Measurements from ENCODE around the gene ZMYND10. TPM values are rescaled to one million over a fixed set of nuclear protein-coding genes. Genes with fewer than 3 reads are reported as not detected.
A peak's percentile ranks its signal among the peaks of the same experiment; 100 is the strongest.

Gene ZMYND10
- total and polyA plus RNA-seq, 4 donors = 8.8 to 54.1 (median 34.8) TPM

DNA sequence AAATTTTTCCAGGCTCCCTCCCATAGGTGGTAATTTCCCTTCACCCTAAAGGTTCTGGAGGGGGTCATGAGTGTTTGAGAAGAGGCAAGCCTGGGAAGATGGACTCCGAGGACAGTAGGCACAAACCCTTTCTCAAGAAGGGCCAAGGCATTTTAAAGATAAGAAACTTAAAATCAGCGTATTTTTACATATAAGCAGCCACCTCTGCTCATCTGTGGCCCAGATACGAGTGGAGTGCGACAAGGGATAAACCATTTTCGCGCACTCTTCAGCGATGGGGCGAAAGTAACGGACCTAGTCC, 5.4 kb downstream of the ZMYND10 start:
- H3K36me3 ChIP-seq (ENCODE audit: control insufficient read depth, insufficient read depth, low read length) = peaks cover 23% of the 10 kb centered on the region
- H3K27me3 ChIP-seq (ENCODE audit: control insufficient read depth, insufficient read depth, low read length) = peaks cover 17% of the 10 kb centered on the region
- DNase-seq (ENCODE audit: low read depth in 4 of 6, low spot score in 6 of 6) = no peak
- peak overlapping the region; percentile 27 for H3K27ac ChIP-seq (ENCODE audit: low read depth, low read length)
- peaks cover 58% of the 10 kb centered on the region for H3K4me1 ChIP-seq (ENCODE audit: control insufficient read depth, insufficient read depth, low read length)
- peak overlapping the region; percentile 40 for H3K4me3 ChIP-seq (ENCODE audit: low read depth, low read length)
- WGBS (ENCODE audit: insufficient coverage) = 34% methylated on average over 8 of the region's 9 CpGs
- H3K9me3 ChIP-seq (ENCODE audit: control insufficient read depth, insufficient read depth, low read length) = no peaks in the 10 kb centered on the region

DNA sequence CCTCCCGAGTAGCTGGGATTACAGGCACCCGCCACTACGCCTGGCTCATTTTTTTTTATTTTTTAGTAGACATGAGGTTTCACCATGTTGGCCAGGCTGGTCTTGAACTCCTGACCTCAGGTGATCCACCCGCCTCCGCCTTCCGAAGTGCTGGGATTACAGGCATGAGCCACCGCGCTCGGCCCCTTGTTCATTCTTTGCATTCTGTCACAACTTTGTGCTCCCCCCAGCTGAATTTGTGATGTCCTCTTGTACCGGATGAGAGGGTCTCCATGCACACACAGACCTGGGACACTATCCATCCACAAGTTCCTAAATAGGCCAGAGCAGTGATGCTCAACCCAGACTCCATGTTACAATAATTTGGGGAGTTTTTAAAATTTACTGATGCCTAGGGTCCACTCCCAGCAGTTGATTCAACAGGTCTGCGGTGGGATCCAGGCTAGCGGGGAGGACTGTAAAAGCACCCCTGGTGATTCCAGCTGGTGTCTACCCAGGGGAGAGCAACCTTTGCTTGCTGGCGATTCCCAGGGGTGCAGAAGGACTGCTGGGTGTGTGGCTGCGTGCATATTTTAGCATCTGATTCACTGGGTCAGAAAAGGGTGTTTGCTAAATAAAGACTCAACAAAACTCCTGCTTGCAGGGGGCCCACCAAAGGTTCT, 5.9 kb downstream of the ZMYND10 start:
- peak overlapping the region; percentile 40 for H3K4me3 ChIP-seq (ENCODE audit: low read depth, low read length)
- peaks cover 56% of the 10 kb centered on the region for H3K4me1 ChIP-seq (ENCODE audit: control insufficient read depth, insufficient read depth, low read length)

DNA sequence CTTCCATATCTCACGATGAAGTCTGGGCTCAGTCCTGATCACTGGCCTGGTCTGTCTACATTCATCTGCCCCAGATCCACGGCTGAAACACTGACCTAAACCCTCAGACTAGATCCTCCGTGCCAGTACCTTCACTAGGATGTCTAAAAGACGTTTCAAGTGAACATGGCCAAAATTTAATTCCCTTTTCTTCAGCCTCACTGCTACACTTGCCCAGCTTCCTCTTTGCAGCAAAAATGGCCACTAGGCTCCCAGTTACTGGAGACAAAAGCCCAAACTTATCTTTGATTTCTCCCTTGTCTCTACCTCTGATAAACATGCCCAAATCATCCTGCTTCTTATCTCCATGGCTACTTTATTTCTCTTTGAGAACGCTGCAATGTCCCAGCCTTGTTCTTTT, 6.6 kb downstream of the ZMYND10 start:
- Histone ChIP-seq H3K27me3 (ENCODE audit: control insufficient read depth, insufficient read depth, low read length) (peaks cover 16% of the 10 kb centered on the region), H3K4me1 (ENCODE audit: control insufficient read depth, insufficient read depth, low read length) (peaks cover 56% of the 10 kb centered on the region), H3K36me3 (ENCODE audit: control insufficient read depth, insufficient read depth, low read length) (peaks cover 23% of the 10 kb centered on the region), H3K9me3 (ENCODE audit: control insufficient read depth, insufficient read depth, low read length) (no peaks in the 10 kb centered on the region), H3K4me3 (ENCODE audit: low read depth, low read length) (no peak overlapping the region), H3K27ac (ENCODE audit: low read depth, low read length) (peak overlapping the region; percentile 54)
- no peak for DNase-seq (ENCODE audit: low read depth in 4 of 6, low spot score in 6 of 6)
- WGBS (ENCODE audit: insufficient coverage) = 87% methylated on average over 5 of the region's 5 CpGs

More for the DNA sequence above, 5.9 kb downstream of the ZMYND10 start:
- no peak for DNase-seq (ENCODE audit: low read depth in 4 of 6, low spot score in 6 of 6)
- H3K27me3 ChIP-seq (ENCODE audit: control insufficient read depth, insufficient read depth, low read length) = peaks cover 16% of the 10 kb centered on the region
- no peaks in the 10 kb centered on the region for H3K9me3 ChIP-seq (ENCODE audit: control insufficient read depth, insufficient read depth, low read length)
- 85% methylated on average over 10 of the region's 14 CpGs for WGBS (ENCODE audit: insufficient coverage)
- H3K27ac ChIP-seq (ENCODE audit: low read depth, low read length) = peak overlapping the region; percentile 27
- peaks cover 23% of the 10 kb centered on the region for H3K36me3 ChIP-seq (ENCODE audit: control insufficient read depth, insufficient read depth, low read length)

DNA sequence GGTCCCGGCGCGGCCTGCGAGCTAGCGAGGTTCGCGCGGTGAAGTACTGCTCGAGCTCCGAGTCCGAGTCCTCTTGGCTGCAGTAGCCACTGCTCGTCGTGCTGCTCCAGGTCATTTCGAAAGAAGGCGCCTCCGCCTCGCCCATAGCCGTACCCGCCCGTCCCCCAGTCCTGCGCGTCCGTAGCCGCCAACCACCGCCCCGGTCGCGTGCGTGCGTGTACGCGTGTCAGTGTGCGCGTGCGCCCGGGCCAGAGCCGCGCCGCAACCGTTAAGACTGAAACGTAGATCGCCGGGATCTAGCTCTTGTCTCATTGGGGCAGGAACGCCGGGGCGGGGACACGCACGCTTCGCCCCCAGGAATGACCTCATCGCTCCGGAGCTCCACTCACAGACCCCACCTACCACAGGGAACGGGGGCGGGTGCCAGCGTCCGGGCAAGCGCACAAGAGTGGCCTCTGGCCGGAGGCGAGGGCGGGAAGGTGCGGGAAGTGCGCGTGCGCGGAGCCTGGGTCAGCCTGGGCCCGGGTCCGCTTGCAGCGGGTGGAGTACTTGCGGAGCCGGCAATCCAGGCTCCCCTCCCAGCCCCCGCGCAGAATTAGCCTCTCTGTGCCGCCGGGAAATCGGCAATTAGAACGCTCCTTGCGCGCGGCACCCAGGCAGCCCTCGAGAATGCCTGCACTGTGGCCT, 8.2 kb downstream of the ZMYND10 start:
- under 1% methylated on average over 79 of the region's 79 CpGs for WGBS (ENCODE audit: insufficient coverage)
- Histone ChIP-seq H3K27ac (ENCODE audit: low read depth, low read length) (peak overlapping the region; percentile 95), H3K9me3 (ENCODE audit: control insufficient read depth, insufficient read depth, low read length) (no peaks in the 10 kb centered on the region), H3K4me3 (ENCODE audit: low read depth, low read length) (peak overlapping the region; percentile 85), H3K4me1 (ENCODE audit: control insufficient read depth, insufficient read depth, low read length) (peaks cover 53% of the 10 kb centered on the region), H3K36me3 (ENCODE audit: control insufficient read depth, insufficient read depth, low read length) (peaks cover 20% of the 10 kb centered on the region), H3K27me3 (ENCODE audit: control insufficient read depth, insufficient read depth, low read length) (peaks cover 16% of the 10 kb centered on the region)
- peak; percentile 92 to 99 (median 96) for DNase-seq (ENCODE audit: low read depth in 4 of 6, low spot score in 6 of 6)

DNA sequence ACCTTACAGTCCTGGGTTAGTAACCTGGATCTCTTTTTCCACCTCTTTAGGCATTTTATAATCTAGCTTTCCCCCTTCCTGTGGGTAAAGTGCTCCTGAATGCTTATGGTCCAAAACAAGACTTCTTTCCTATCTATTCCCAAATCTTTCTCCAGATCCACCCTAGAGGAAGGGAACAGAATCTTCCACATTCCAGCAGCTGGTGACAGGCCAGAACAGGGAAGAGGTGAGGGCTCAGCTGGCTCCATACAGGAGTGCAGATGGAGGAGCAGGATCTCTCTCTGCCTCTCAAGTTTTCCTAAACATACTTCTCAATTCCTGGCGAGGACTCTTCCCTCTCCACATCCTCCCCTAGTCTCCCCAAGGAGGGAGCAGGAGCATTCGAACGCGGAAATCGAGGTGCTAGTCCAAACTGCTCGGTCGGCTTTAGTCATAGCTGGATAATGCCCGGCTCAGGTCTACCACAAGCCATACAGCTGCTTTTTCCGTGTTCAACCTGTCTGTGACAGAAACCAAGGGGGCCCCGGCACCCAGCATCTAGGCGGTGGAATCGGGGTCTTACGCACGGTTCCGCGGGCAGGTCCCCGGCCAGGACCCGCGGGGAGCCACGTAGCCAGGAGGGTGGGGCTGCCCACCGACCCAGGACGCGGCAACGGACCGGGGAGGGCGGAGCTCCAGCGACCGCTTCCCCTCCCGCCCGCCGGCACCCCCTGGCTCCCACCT, 8.9 kb downstream of the ZMYND10 start:
- peak in 1 of 6 donors; percentile 34 for DNase-seq (ENCODE audit: low read depth in 4 of 6, low spot score in 6 of 6)
- Histone ChIP-seq H3K4me3 (ENCODE audit: low read depth, low read length) (peak overlapping the region; percentile 85), H3K4me1 (ENCODE audit: control insufficient read depth, insufficient read depth, low read length) (peaks cover 51% of the 10 kb centered on the region), H3K27ac (ENCODE audit: low read depth, low read length) (peak overlapping the region; percentile 95), H3K27me3 (ENCODE audit: control insufficient read depth, insufficient read depth, low read length) (peaks cover 13% of the 10 kb centered on the region), H3K9me3 (ENCODE audit: control insufficient read depth, insufficient read depth, low read length) (no peaks in the 10 kb centered on the region), H3K36me3 (ENCODE audit: control insufficient read depth, insufficient read depth, low read length) (peaks cover 21% of the 10 kb centered on the region)
- 0% methylated on average over 31 of the region's 31 CpGs for WGBS (ENCODE audit: insufficient coverage)

DNA sequence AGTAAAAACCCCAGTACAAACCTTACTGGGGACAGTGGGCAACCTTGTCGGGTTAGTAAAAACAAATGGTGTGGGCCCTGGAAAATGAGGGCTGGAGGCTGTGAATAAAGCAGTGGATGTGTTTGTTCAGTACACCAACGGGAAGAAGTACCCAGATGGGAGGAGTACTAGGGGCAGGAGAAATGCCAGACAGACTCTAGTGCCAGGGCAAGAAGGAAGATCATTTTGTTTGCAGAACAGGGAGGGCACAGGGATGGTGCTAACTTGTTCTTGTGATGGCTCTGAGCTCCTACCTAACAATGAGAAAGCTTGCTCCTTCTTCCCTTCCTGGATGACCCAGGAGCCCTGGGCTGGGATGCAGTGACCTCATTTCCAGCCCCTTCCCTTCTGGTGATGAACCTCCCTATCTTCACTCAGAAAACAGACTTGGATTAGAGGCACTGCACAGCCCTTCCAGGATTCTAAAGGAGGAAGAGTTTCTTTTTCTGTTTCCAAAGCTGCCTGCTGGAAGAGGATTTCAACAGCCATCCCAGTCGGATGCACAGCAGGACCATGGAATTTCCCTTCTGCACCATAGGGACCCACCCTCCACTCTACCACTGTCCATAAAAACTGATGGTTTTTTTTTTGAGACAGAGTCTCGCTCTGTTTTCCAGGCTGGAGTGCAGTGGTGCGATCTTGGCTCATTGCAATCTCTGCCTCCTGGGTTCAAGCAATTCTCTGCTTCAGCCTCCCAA, 11.0 kb downstream of the ZMYND10 start:
- no peak overlapping the region for H3K4me3 ChIP-seq (ENCODE audit: low read depth, low read length)
- H3K9me3 ChIP-seq (ENCODE audit: control insufficient read depth, insufficient read depth, low read length) = no peaks in the 10 kb centered on the region
- peaks cover 33% of the 10 kb centered on the region for H3K4me1 ChIP-seq (ENCODE audit: control insufficient read depth, insufficient read depth, low read length)
- H3K27ac ChIP-seq (ENCODE audit: low read depth, low read length) = peak overlapping the region; percentile 29
- H3K36me3 ChIP-seq (ENCODE audit: control insufficient read depth, insufficient read depth, low read length) = peaks cover 35% of the 10 kb centered on the region
- H3K27me3 ChIP-seq (ENCODE audit: control insufficient read depth, insufficient read depth, low read length) = no peaks in the 10 kb centered on the region
- DNase-seq (ENCODE audit: low read depth in 4 of 6, low spot score in 6 of 6) = no peak
- WGBS (ENCODE audit: insufficient coverage) = 79% methylated on average over 5 of the region's 5 CpGs

DNA sequence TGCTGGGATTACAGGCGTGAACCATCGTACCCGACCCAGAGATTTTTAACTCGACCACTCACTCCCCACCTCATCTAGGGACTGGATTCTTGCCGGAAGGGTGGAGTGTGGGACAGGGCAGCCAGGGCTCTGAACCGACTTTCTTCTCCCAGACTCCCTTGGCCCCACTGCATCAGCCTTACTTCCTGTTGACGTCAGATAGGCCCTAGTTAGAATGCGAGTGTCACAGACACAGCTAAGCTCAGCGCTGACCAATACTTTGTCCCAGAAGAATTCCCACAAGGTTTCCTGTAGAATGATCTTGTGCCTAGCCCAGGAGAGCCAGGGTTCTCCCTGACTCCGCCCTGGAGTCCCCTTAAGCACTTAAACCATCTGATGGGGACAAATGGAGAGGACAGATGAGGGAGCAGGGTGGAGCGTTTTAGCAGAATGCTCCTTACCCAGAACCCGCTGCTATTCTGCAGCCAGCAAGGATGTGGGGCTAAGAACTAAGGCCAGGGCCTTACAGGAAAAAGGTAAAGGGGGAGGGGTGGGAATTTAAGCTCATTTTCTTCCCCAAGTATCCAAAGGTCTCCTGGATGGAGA, 11.7 kb downstream of the ZMYND10 start:
- WGBS (ENCODE audit: insufficient coverage) = 84% methylated on average over 5 of the region's 12 CpGs
- H3K4me1 ChIP-seq (ENCODE audit: control insufficient read depth, insufficient read depth, low read length) = peaks cover 32% of the 10 kb centered on the region

DNA sequence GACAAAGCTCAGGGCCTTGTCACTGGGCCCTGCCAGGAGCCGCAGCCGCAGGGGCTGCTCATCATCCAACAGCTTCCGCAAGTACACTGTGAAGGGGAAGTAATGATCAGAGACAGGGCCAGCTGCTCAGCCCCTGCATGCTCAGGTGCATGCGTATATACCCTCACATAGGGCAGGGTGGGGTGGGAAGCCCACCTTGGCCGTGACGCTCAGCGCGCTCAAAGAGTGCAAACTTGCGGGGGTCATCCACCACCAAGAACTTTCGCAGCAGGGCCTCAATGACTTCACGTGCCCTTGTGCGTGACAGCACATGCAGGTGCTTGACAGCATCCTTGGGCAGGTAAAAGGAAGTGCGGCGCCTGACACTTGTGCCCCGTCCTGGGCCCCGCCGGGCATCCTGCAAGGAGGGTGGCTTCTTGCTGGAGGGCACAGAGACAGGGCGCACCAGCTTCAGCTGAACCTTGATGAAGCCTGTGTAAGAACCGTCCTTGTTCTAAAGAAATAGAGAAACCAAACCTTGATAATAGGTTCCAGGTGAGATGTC, 14.1 kb downstream of the ZMYND10 start:
- Histone ChIP-seq H3K4me1 (ENCODE audit: control insufficient read depth, insufficient read depth, low read length) (peaks cover 33% of the 10 kb centered on the region), H3K27ac (ENCODE audit: low read depth, low read length) (no peak overlapping the region), H3K9me3 (ENCODE audit: control insufficient read depth, insufficient read depth, low read length) (no peaks in the 10 kb centered on the region), H3K27me3 (ENCODE audit: control insufficient read depth, insufficient read depth, low read length) (no peaks in the 10 kb centered on the region), H3K4me3 (ENCODE audit: low read depth, low read length) (no peak overlapping the region), H3K36me3 (ENCODE audit: control insufficient read depth, insufficient read depth, low read length) (peaks cover 43% of the 10 kb centered on the region)
- no peak for DNase-seq (ENCODE audit: low read depth in 4 of 6, low spot score in 6 of 6)
- 99% methylated on average over 19 of the region's 19 CpGs for WGBS (ENCODE audit: insufficient coverage)

More for the DNA sequence above, 11.7 kb downstream of the ZMYND10 start:
- H3K36me3 ChIP-seq (ENCODE audit: control insufficient read depth, insufficient read depth, low read length) = peaks cover 40% of the 10 kb centered on the region
- H3K27me3 ChIP-seq (ENCODE audit: control insufficient read depth, insufficient read depth, low read length) = no peaks in the 10 kb centered on the region
- peak overlapping the region; percentile 29 for H3K27ac ChIP-seq (ENCODE audit: low read depth, low read length)
- no peaks in the 10 kb centered on the region for H3K9me3 ChIP-seq (ENCODE audit: control insufficient read depth, insufficient read depth, low read length)
- no peak for DNase-seq (ENCODE audit: low read depth in 4 of 6, low spot score in 6 of 6)
- H3K4me3 ChIP-seq (ENCODE audit: low read depth, low read length) = no peak overlapping the region

DNA sequence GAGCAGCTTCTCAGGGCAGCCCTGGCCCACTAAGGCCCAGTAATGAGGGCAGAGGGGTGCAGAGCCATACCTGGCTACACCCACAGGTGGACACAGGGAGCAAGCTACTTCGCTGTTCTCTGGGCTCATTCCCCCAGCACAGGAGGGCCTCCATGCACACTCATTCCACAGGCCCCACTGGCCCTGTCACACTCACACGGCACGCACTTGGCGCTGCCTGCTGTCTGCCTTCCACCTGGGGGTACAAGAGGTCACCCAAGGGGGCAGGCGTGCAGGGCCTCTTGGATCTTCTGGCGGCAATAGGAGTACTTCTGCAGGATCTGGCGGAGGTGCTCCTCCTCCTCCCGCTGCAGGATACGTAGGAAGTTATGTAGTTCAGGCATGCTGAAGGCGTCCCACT, 15.2 kb downstream of the ZMYND10 start:
- Histone ChIP-seq H3K9me3 (ENCODE audit: control insufficient read depth, insufficient read depth, low read length) (no peaks in the 10 kb centered on the region), H3K27ac (ENCODE audit: low read depth, low read length) (no peak overlapping the region), H3K36me3 (ENCODE audit: control insufficient read depth, insufficient read depth, low read length) (peaks cover 54% of the 10 kb centered on the region), H3K4me1 (ENCODE audit: control insufficient read depth, insufficient read depth, low read length) (peaks cover 22% of the 10 kb centered on the region), H3K4me3 (ENCODE audit: low read depth, low read length) (no peak overlapping the region), H3K27me3 (ENCODE audit: control insufficient read depth, insufficient read depth, low read length) (no peaks in the 10 kb centered on the region)
- no peak for DNase-seq (ENCODE audit: low read depth in 4 of 6, low spot score in 6 of 6)
- WGBS (ENCODE audit: insufficient coverage) = 96% methylated on average over 10 of the region's 10 CpGs

Data from spinal cord (tissue), 10 donors.